BLaER1 treated with 17β-estradiol and CSF1 and Interleukin-3, amounts not matched to agents 10 nM and 100 nM (cell line): ENCODE data around the gene NRG3.

Experiments
- H3K27ac ChIP-seq, 11 experiments: shearing (Covaris generic); formaldehyde crosslinking; 2 replicates each; pipeline ENCODE4 v1.8.1; 2022
- H3K27me3 ChIP-seq, 11 experiments: shearing (Covaris generic); formaldehyde crosslinking; 2 replicates each; pipeline ENCODE4 v1.8.1; 2022
- H3K36me3 ChIP-seq, 11 experiments: shearing (Covaris generic); formaldehyde crosslinking; 2 replicates each; pipeline ENCODE4 v1.8.1; 2022
- H3K4me1 ChIP-seq, 10 experiments: shearing (Covaris generic); formaldehyde crosslinking; 2 replicates each; pipeline ENCODE4 v1.8.1; 2022
- H3K4me2 ChIP-seq, 11 experiments: shearing (Covaris generic); formaldehyde crosslinking; 2 replicates each; pipeline ENCODE4 v1.8.1; 2022
- H3K4me3 ChIP-seq, 10 experiments: shearing (Covaris generic); formaldehyde crosslinking; 2 replicates each; pipeline ENCODE4 v1.8.1; 2022
- H3K9ac ChIP-seq, 11 experiments: shearing (Covaris generic); formaldehyde crosslinking; 2 replicates each; pipeline ENCODE4 v1.8.1; 2022
- H3K9me3 ChIP-seq, 11 experiments: shearing (Covaris generic); formaldehyde crosslinking; replicated peaks in 1 of 11; 2 replicates each; pipeline ENCODE4 v1.8.1; 2022
- H4K20me1 ChIP-seq, 11 experiments: shearing (Covaris generic); formaldehyde crosslinking; 2 replicates each; pipeline ENCODE4 v1.8.1; 2022
- Cebpa-rat ChIP-seq, 11 experiments: shearing (Covaris generic); IDR thresholded peaks; 2 replicates each; pipeline ENCODE4 v1.8.1; 2022

NRG3 gene

DNA sequence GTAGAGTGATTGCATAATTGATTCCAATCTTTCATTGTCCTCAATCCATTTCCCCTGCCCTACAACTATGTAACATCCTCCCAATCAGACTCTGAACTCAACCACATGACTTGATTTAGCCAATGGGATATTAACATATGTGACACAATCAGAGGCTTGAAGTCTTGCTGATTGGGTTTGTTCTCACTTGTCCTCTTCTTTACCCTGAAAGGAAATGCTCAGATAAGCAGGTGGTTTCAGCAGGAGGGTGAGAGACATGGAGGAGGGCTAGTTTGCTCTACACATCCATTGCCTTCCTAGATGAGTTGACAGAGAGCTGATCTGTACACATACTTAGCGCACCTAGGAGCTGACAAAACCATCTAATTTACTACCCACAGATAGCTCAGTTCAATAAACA is 669.4 kb downstream of the NRG3 start:
- Histone ChIP-seq H3K36me3 (peaks cover 0 to 4% (median 0%) of the 10 kb centered on the region in 11 experiments; a peak in 2 of 22 replicates), H3K27ac (no peak overlapping the region), H3K9me3 (peaks cover 0 to 3% (median 0%) of the 10 kb centered on the region in 11 experiments; a peak in 3 of 22 replicates), H3K4me2 (no peak overlapping the region), H3K4me3 (no peak overlapping the region), H3K4me1 (no peaks in the 10 kb centered on the region; a peak in 1 of 20 replicates), H3K27me3 (no peaks in the 10 kb centered on the region), H3K9ac (no peak overlapping the region), H4K20me1 (no peaks in the 10 kb centered on the region; a peak in 1 of 22 replicates)
- no peak for TF ChIP-seq Cebpa-rat (IDR thresholded peaks at IDR 0.05)

DNA sequence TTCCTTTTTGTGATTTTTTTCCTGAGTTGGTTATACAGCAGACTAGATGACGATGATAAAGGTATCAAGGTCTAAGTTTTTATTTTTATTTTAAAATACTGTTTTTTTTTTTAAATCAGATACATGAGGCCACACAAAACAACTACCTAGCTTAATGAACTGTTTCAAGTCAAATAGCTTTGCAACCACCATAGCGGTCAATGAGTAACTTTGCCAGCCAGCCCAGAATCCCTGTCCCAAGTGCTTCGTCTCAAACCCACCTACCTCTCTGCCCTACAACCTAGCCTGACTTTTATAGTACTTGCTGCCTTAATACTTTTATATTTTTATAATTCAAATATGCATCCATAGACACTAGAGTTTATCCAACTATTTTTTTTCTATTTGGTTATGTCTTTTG is 676.5 kb downstream of the NRG3 start:
- no peak overlapping the region for H3K4me3 ChIP-seq
- peaks cover 0 to 9% (median 4%) of the 10 kb centered on the region in 11 experiments; a peak in 12 of 22 replicates for H3K9me3 ChIP-seq
- no peak overlapping the region for H3K27ac ChIP-seq
- no peak overlapping the region; a peak in 1 of 22 replicates for H3K4me2 ChIP-seq
- peaks cover 0 to 4% (median 0%) of the 10 kb centered on the region in 11 experiments; a peak in 1 of 22 replicates for H3K36me3 ChIP-seq
- no peaks in the 10 kb centered on the region; a peak in 1 of 22 replicates for H4K20me1 ChIP-seq
- no peak for TF ChIP-seq Cebpa-rat (IDR thresholded peaks at IDR 0.05)
- H3K4me1 ChIP-seq: peaks cover 0 to 33% (median 15%) of the 10 kb centered on the region in 10 experiments; a peak in 14 of 20 replicates
- H3K27me3 ChIP-seq: no peaks in the 10 kb centered on the region
- no peak overlapping the region for H3K9ac ChIP-seq

DNA sequence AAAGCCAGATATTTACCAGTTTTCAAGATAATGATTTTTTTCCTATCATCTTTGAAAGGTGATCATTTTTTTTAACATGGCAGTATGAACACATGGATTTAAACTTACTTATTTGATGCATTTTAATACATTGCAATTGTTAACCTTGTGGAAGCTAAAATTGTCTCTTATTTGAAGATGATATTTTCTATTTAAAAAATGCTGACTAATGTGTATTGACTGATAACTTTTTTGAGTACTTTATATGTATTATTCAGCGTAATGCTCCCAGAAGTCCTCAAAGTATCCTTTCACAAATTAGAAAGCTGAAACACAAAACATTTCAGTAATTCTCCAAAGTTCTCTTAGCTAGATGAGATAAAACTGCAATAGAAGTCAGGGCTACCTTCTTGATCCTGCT is 677.3 kb downstream of the NRG3 start:
- Histone ChIP-seq H3K4me3 (no peak overlapping the region), H3K9me3 (peaks cover 0 to 15% (median 10%) of the 10 kb centered on the region in 11 experiments; a peak in 12 of 22 replicates), H3K4me2 (no peak overlapping the region), H3K27ac (no peak overlapping the region), H3K9ac (no peak overlapping the region), H3K36me3 (peaks cover 0 to 4% (median 0%) of the 10 kb centered on the region in 11 experiments; a peak in 1 of 22 replicates), H4K20me1 (no peaks in the 10 kb centered on the region; a peak in 1 of 22 replicates), H3K4me1 (peaks cover 0 to 33% (median 15%) of the 10 kb centered on the region in 10 experiments; a peak in 14 of 20 replicates), H3K27me3 (no peaks in the 10 kb centered on the region)
- no peak for TF ChIP-seq Cebpa-rat (IDR thresholded peaks at IDR 0.05)

GRCh38 chr10:82554381-82554780 is 679.4 kb downstream of the NRG3 start:
- no peaks in the 10 kb centered on the region for H4K20me1 ChIP-seq
- H3K4me1 ChIP-seq: peaks cover 0 to 37% (median 19%) of the 10 kb centered on the region in 10 experiments; a peak in 15 of 20 replicates
- H3K27ac ChIP-seq: no peak overlapping the region
- no peaks in the 10 kb centered on the region for H3K27me3 ChIP-seq
- no peaks in the 10 kb centered on the region for H3K36me3 ChIP-seq
- no peak overlapping the region for H3K4me2 ChIP-seq
- peaks cover 0 to 15% (median 10%) of the 10 kb centered on the region in 11 experiments; a peak in 12 of 22 replicates for H3K9me3 ChIP-seq
- no peak for TF ChIP-seq Cebpa-rat (IDR thresholded peaks at IDR 0.05)
- no peak overlapping the region for H3K9ac ChIP-seq
- H3K4me3 ChIP-seq: no peak overlapping the region

- Histone ChIP-seq H3K27ac (peak overlapping the region in 1 of 11 experiments; percentile 20; a peak in 1 of 22 replicates), H3K27me3 (no peaks in the 10 kb centered on the region), H4K20me1 (no peaks in the 10 kb centered on the region), H3K36me3 (no peaks in the 10 kb centered on the region), H3K4me3 (no peak overlapping the region), H3K9ac (no peak overlapping the region), H3K4me1 (peaks cover 0 to 26% (median 15%) of the 10 kb centered on the region in 10 experiments; a peak in 15 of 20 replicates), H3K4me2 (peak overlapping the region in 3 of 11 experiments; percentile 0 to 13 (median 6); a peak in 5 of 22 replicates), H3K9me3 (peaks cover 0 to 18% (median 8%) of the 10 kb centered on the region in 11 experiments; a peak in 12 of 22 replicates)
- TF ChIP-seq Cebpa-rat (IDR thresholded peaks at IDR 0.05): no peak
Measured at GRCh38 chr10:82558014-82558607, 683.1 kb downstream of the NRG3 start.

GRCh38 chr10:82564353-82565196 is 689.6 kb downstream of the NRG3 start:
- H3K9ac ChIP-seq: no peak overlapping the region
- H3K9me3 ChIP-seq: peaks cover 0 to 6% (median 0%) of the 10 kb centered on the region in 11 experiments; a peak in 2 of 22 replicates
- H4K20me1 ChIP-seq: no peaks in the 10 kb centered on the region
- peaks cover 0 to 10% (median 0%) of the 10 kb centered on the region in 11 experiments; a peak in 1 of 22 replicates for H3K36me3 ChIP-seq
- TF ChIP-seq Cebpa-rat (IDR thresholded peaks at IDR 0.05): no peak
- no peak overlapping the region for H3K27ac ChIP-seq
- no peak overlapping the region for H3K4me3 ChIP-seq
- no peak overlapping the region for H3K4me2 ChIP-seq
- no peaks in the 10 kb centered on the region for H3K4me1 ChIP-seq
- no peaks in the 10 kb centered on the region for H3K27me3 ChIP-seq

GRCh38 chr10:82565197-82565575 is 690.2 kb downstream of the NRG3 start:
- no peaks in the 10 kb centered on the region for H4K20me1 ChIP-seq
- H3K27ac ChIP-seq: no peak overlapping the region
- no peak overlapping the region for H3K4me2 ChIP-seq
- no peaks in the 10 kb centered on the region for H3K4me1 ChIP-seq
- no peak overlapping the region for H3K9ac ChIP-seq
- H3K36me3 ChIP-seq: peaks cover 0 to 10% (median 0%) of the 10 kb centered on the region in 11 experiments; a peak in 1 of 22 replicates
- no peak for TF ChIP-seq Cebpa-rat (IDR thresholded peaks at IDR 0.05)
- H3K27me3 ChIP-seq: no peaks in the 10 kb centered on the region
- no peak overlapping the region for H3K4me3 ChIP-seq
- peaks cover 0 to 6% (median 0%) of the 10 kb centered on the region in 11 experiments; a peak in 2 of 22 replicates for H3K9me3 ChIP-seq

DNA sequence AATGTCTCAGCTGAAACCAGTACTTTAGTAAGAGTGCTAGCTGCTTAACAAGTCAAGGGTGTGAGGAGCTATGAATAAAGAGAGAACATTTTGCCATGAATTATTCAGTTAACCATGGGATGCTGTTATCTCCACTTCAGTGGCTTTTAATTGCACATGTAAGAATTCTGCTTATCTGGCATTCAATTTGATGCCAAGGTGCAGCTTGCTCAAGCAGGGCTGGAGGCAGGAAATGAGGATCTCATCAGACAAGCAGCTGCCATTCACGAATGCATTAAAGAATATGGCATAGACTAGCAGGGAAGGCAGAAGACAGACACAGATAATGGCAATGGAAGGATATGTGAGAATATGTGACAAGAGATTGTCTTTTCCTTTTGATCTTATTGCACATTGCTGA is 697.8 kb downstream of the NRG3 start:
- TF ChIP-seq Cebpa-rat (IDR thresholded peaks at IDR 0.05): no peak
- H3K4me2 ChIP-seq: peak overlapping the region in 8 of 11 experiments; percentile 9 to 33 (median 20); a peak in 10 of 22 replicates
- H4K20me1 ChIP-seq: no peaks in the 10 kb centered on the region
- no peaks in the 10 kb centered on the region; a peak in 1 of 22 replicates for H3K9me3 ChIP-seq
- H3K9ac ChIP-seq: no peak overlapping the region
- H3K27me3 ChIP-seq: no peaks in the 10 kb centered on the region
- no peak overlapping the region for H3K27ac ChIP-seq
- H3K36me3 ChIP-seq: peaks cover 0 to 3% (median 0%) of the 10 kb centered on the region in 11 experiments; a peak in 1 of 22 replicates
- H3K4me1 ChIP-seq: peaks cover 0 to 19% (median 10%) of the 10 kb centered on the region in 10 experiments; a peak in 13 of 20 replicates
- H3K4me3 ChIP-seq: no peak overlapping the region

DNA sequence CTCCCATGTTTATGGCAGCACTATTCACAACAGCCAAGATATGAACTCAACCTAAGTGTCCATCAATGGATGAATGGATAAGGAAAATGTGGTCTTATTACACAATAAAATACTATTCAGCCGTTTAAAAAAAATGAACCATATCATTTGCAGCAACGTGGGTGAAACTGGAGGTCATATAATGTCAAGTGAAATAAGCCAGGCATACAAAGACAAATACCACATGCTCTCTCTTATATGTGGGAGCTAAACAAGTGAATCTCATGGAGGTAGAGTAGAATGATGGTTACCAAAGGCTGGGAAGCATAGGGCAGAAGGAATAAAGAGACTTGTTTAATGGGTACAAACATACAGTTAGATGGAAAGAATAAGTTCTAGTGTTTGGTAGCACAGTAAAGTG is 699.1 kb downstream of the NRG3 start:
- Histone ChIP-seq H4K20me1 (no peaks in the 10 kb centered on the region), H3K9ac (no peak overlapping the region), H3K4me2 (no peak overlapping the region), H3K9me3 (no peaks in the 10 kb centered on the region), H3K4me1 (peaks cover 0 to 19% (median 10%) of the 10 kb centered on the region in 10 experiments; a peak in 13 of 20 replicates), H3K27me3 (no peaks in the 10 kb centered on the region), H3K36me3 (no peaks in the 10 kb centered on the region), H3K27ac (no peak overlapping the region), H3K4me3 (no peak overlapping the region)
- TF ChIP-seq Cebpa-rat (IDR thresholded peaks at IDR 0.05): no peak
